ENCODE measurements around the gene CHRNB2.

- TF ChIP-seq CTCF (conservative IDR thresholded peaks at IDR 0.05 in 1 of 2, IDR thresholded peaks at IDR 0.05 in 1 of 2; ENCODE audit: low read depth in 1 of 2, low read length in 2 of 2) (peak in 1 of 2 donors; percentile 42), EZH2 (IDR thresholded peaks at IDR 0.05; ENCODE audit: low read length, missing control alignments) (no peak)
Observed at GRCh38 chr1:154533952-154534844, 33.4 kb upstream of the CHRNB2 start.
